HG03039 (cell line): Measurements from ENCODE around the gene CEP78.
"Not testable (repeated sequence)": the region's sequence is repeated elsewhere in the genome, so short reads cannot be mapped to it uniquely, and the experiment has no call there.

ENCODE experiments used
- ATAC-seq: cut with Tn5 transposase; IDR thresholded peaks from one replicate; pipeline ENCODE4 v1.9.1; 2021; ENCODE audit warnings: mild to moderate bottlenecking, moderate library complexity; ENCODE audit not compliant: unreplicated experiment

CEP78 gene, protein sequence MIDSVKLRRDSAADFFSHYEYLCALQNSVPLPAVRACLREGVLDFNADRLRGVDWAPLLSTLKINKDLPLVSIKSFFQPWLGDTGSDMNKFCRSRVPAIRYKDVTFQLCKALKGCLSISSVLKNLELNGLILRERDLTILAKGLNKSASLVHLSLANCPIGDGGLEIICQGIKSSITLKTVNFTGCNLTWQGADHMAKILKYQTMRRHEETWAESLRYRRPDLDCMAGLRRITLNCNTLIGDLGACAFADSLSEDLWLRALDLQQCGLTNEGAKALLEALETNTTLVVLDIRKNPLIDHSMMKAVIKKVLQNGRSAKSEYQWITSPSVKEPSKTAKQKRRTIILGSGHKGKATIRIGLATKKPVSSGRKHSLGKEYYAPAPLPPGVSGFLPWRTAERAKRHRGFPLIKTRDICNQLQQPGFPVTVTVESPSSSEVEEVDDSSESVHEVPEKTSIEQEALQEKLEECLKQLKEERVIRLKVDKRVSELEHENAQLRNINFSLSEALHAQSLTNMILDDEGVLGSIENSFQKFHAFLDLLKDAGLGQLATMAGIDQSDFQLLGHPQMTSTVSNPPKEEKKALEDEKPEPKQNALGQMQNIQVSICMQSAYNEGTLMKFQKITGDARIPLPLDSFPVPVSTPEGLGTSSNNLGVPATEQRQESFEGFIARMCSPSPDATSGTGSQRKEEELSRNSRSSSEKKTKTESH

DNA sequence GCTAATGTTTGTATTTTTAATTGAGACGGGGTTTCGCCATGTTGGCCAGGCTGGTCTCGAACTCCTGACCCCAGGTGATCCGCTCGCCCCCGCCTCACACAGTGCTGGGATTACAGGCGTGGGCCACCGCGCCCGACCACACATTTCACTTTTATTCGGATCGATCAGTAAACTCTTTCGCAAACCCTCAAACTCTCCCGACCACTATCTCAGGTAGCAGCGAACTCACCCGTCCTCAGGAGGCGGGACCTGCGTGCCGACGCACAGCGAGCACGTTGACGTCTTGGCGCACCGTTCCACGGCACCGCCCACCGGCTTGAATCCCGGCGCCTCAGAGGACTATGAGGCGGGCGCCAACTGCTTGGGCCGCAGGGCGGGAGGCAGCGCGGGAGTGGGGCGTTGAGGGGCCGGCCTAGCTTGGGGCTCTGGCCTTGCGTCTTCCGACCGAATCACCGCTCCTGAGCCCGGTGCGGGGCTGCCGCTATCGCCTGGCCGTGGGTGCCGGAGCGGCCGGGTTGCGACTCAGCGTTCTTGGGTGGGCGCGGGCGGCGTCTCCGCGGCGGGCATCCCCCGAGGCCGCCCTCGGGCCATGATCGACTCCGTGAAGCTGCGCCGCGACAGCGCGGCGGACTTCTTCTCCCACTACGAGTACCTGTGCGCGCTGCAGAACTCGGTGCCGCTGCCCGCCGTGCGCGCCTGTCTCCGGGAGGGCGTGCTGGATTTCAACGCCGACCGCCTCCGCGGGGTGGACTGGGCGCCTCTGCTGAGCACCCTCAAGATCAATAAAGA is at the start of gene CEP78:
Gene CEP78, plus strand, starts transcription at position 314 of the 789 bp plus-strand sequence. Its CDS starts 276 bp downstream, at position 590.
- peak; percentile 98 for ATAC-seq

DNA sequence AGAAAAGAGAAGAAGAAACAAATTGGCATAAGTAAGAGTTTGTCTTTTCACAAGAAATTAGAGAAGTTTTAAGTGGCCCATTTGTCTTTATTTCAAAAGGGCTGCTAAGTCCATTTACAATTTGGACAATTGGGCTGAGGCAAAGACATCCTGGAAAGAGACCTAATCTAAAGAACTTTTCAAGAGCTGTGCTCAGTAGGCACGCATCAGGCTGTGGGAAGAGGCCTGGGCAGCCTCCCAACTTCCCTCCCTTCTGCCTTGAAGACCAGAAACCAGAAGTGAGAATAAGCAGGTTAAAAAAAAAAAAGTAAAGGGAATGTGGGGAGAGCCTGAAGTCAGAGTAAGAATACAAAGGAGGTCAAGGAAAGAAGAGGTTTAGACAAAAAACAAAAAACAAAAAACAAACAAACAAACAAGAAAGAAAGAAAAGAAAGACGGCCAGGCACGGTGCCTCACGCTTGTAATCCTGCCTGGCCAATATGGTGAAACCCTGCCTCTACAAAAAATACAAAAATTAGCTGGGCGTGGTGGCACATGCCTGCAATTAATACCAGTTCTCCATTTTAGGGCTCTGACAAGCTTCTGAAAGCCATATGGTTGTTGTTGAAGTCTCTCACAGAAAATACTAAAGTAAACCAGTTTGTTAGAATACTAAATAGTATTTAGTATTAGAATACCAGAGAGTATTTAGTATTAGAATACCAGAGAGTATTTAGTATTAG is 48.0 kb upstream of the CEP78 start:
- no peak for ATAC-seq

DNA sequence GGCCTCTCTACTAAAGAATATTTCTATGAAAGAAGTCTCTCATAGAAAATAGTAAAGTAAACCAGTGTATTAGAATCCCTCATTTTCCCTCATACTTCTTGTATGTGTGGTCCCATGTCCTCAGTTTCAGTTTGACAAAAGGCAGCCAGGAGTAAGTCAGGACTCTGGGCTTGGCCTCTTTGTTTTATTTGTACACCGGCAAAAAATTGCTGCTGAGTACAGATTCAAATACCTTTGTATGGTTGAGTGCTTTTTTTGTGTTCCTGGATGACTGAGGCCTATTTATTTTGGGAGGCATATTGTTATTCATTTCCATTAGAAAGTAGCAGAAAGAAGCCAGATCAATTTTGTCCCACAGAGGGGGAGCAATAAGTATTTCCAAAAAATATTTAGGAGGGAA is 47.3 kb upstream of the CEP78 start:
- ATAC-seq, result no peak

DNA sequence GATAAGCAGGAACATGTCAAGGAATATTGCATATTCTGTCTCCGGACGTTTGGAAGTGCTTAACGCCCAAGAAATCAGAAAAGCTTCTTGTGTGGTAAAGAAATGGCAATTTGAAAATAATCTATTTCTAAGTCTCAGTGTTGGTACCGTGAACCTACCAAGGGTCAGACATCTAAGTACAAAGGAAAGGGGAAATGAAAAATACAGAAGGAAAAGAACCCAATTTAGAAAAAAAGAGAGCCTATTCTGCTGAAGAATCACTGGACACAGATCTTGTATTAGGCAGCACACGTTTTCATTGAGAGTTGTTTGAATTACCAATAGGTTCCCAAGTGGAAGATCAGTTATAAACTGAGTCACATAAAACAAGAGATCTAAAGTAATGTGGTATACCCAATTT is 46.9 kb upstream of the CEP78 start:
- no peak for ATAC-seq

DNA sequence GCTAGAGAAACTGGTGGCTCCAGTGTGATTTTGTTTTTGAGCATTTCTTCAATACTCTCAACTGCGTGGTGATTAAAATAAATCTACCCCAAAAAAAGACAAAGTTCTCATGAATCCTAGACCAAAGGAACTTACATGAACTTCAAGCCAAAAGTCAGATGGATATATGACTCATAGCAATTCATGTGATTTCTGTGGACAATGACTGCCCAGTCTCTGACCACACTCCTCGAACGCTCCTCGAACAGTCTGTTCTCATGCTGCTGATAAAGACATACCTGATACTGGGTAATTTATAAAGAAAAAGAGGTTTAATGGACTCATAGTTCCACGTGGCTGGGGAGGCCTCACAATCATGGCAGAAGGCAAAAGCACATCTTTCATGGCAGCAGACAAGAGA is 46.4 kb upstream of the CEP78 start:
- ATAC-seq, result no peak

DNA sequence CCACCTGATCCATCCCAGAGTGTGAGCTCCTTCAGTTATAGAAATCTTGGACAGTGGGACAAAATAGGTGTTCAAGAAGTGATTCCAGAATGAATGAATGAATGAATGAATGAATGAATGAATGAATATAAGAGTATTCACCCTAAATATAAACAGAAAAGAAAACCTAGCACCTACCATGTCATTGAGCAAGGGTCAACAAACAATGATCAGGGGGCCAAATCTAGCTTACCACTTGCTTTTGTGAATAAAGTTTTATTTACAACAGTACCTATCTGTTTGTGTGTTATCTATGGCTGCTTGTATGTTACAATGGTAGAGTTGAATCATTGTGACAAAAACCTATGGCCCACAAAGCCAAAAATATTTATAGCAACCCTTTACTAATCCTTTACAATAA is 43.9 kb upstream of the CEP78 start:
- no peak for ATAC-seq

DNA sequence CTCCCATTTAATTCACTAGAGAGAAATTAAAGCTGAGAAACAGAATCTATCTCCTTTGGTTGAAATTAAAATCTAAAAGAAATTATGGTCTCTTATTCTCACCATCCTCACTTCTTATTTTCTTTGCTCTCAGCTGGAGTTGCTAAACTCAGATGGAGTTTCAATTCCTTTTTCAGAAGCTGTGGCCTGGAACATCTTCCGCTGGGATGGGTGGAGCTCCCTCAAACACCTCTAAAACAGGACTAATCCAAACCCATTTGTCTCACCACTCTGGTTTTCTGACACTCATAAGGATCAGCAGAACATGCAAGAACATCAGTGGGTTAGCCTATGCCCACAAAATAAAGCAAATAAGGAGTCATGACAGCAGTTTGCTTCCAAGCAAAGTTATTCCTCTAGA is 39.6 kb upstream of the CEP78 start:
- ATAC-seq, result peak; percentile 57

DNA sequence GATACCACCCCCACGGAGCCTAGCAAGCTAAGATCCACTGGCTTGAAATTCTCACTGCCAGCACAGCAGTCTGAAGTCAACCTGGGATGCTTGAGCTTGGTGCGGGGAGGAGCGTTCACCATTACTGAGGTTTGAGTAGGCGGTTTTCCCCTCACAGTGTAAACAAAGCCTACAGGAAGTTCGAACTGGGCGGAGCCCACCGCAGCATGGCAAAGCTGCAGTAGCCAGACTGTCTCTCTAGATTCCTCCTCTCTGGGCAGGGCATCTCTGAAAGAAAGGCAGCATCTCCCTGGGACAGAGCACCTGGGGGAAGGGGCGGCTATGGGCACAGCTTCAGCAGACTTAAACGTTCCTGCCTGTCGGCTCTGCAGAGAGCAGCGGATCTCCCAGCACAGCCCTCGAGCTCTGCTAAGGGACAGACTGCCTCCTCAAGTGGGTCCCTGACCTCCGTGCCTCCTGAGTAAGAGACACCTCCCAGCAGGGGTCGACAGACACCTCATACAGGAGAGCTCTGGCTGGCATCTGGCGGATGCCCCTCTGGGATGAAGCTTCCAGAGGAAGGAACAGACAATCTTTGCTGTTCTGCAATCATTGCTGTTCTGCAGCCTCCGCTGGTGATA is 34.6 kb upstream of the CEP78 start:
- not testable (repeated sequence) for ATAC-seq

DNA sequence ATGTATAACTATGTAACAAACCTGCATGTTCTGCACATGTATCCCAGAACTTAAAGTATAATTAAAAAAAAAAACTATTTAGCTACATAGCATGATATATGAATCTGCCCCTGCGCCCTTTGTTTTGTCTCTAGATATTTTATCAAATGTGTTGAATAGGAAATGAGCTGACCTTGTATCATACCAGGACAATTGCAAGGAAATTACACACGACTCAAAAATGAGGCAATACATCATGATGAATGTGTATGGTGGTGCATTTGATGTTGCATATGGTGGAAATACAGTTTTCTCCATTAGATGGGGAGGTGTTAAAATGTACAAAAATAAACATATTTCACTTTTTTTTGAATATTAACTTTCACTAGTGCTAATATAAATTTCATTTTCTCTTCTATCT is 28.6 kb upstream of the CEP78 start:
- no peak for ATAC-seq

DNA sequence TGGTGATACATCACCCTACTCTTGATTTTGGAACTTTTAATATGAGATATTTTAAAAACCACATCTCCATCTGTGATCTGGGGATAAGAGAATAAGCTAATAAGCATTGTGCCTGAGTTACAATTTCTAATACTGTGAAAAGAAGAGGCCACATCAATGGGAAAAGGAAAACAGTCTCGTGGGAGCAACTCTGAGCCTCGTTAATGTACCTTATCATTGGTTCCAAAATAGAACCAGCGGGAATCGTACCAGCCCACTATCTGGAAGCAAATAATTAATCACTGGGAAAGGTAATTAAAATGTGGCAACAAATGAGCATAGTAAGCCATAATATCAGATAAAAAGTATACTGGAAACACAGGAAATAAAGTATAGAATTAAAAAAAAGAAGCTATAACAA is 28.0 kb upstream of the CEP78 start:
- no peak for ATAC-seq

DNA sequence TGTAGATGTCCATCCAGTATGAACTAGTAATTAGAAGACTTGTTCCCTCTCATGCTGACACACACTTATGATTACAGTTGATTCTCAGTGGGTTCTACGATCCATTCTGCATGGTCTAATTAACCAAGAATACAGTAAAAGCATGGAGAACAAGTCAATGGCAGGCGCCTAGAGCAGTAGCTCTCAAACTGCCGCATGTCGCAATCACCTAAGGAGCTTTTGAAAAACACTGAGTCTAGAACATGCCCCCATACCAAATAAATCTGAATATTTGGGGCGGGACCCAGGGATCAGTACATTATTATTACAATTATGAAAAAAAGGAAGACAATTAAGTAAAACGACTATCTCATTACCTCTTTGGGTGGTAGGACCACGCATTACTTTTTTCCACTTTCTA is 26.7 kb upstream of the CEP78 start:
- ATAC-seq, result no peak

DNA sequence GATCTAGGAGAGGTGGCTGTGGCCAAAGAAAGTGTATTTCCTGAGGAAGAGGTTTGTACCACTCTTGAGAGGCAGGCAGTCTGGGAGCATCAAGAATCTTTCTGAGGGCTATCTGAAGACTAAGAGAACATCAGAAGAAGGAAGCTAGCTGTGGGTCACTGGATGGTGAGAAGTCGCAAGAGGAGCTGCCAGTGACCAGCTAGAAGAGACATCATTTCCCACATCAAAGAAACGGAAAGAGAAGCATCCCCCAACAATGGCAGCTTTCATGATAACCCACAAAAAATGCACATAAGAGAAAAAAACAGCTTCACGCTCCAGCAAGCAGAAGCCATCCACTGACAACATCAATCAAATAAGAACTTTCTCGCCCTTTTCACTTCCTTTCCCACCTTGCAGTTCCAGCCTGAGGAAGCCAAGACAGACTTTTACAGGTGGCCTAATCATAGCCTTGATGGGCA is 25.0 kb upstream of the CEP78 start:
- ATAC-seq, result peak; percentile 66

DNA sequence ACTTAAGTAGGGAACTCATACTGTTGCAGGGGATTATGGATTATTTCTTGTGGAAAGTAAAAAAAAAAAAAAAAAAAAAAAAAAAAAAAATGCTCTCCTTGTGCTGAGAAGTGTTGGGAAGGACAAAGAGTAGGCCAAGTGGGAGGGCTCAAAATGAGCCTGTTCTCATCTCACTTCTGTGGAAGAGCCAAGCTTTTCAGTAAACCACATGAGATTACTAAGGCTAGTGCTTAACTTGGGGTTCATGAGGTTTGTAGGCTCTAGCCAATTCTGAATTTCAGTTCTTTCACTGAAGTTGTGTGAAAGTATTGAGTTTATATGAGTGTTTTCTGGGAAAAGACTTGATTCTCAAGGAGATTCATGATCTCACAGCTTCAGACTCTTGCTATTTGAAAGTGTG is 23.0 kb upstream of the CEP78 start:
- no peak for ATAC-seq

DNA sequence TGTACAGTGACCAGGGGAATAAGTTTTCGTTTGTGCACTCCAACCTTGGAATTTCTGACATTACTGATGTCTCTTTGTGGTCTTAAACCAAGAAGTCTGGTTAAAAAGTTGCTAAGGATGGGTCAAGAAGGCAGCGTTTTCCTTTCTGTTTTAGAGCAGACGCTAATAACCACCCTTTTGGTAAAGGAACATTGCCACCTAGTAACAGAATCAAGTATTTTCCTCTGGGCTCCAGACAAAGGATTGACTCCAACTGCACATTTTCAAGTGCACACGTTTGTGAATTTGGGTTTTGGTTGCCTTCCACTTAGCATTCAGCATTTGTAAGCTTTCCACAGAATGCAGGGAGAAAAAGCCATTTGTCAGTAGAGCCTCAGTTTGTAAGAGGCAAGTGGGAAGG is 22.2 kb upstream of the CEP78 start:
- ATAC-seq, result no peak

DNA sequence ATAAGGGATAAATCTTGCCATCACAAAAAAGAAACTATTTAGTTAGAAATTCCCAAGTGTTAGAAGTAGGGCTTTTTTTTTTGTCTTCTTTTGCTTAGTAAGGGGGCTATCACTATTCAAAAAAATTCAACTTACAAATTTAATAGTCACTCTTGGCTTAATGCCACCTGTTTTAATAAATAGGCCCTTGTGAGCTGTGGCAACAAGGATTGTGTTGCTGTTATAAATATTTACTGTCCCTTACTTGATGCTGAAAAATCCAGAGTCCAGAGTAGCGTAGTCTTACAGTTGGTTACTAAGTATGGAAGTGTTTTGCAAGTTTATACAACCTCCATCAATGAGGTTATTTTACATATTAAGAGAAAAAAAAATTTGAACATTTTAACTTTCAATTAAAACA is 21.4 kb upstream of the CEP78 start:
- no peak for ATAC-seq

DNA sequence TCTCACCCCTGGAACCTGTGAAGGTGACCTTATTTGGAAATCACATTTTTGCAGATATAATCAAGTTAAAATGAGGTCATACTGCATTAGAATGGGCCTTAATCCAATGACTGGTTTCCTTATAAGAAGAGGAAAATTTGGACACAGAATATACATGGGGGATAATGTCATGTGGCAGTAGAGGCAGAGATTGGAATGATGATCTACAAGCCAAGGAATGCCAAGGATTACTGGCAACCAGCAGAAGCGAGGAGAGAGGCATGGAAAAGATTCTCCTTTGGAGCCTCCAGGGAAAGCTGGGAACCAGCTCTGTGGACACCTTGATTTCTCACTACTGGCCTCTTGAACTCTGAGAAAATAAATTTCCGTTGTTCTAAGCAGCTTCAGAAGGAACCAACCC is 20.2 kb upstream of the CEP78 start:
- no peak for ATAC-seq

DNA sequence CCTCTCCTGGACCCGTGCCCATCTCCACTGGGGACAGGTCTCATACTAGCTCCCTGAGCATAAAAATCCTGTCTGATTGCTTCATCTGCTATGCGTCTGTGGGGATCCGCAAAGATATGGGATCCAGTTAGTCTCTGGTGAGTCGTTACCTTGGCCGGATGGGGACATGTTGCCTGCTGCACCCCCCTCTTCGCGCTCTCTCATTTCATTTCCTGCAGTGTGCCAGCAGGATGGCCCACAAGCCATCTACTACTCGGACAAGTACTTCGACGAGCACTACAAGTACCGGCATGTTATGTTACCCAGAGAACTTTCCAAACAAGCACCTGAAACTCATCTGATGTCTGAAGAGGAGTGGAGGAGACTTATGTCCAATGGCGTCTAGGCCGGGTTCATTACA is 17.0 kb upstream of the CEP78 start:
- ATAC-seq, result no peak

DNA sequence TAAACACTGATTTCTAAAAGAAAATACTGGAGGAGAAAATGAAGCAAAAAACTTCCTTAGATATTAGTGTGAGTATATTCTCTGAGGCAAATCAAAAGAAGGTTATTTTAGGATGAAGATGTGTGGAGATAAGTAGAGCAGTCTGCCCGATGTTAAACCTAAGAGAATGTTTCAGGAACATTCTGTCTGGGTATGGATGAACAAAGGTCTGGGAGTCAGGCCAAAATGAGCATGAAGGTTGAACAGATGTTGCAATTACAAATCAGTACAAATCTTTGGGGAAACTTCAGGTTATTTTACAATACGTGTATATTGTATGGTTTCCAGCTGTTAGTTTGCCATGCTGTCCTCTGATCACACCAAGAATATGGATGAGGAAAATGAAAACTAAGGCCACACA is 14.4 kb upstream of the CEP78 start:
- no peak for ATAC-seq

DNA sequence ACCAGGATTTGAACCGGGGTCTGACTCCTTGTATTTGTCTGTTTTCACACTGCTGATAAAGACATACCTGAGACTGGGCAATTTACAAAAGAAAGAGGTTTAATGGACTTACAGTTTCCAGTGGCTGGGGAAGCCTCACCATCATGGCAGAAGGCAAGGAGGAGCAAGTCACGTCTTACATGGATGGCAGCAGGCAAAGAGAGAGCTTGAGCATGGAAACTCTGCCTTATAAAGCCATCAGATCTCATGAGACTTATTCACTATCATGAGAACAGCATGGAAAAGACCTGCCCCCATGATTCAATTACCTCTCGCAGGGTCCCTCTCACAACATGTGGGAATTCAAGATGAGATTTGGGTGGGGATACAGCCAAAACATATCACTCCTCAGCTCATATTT is 14.0 kb upstream of the CEP78 start:
- ATAC-seq, result not testable (repeated sequence)

DNA sequence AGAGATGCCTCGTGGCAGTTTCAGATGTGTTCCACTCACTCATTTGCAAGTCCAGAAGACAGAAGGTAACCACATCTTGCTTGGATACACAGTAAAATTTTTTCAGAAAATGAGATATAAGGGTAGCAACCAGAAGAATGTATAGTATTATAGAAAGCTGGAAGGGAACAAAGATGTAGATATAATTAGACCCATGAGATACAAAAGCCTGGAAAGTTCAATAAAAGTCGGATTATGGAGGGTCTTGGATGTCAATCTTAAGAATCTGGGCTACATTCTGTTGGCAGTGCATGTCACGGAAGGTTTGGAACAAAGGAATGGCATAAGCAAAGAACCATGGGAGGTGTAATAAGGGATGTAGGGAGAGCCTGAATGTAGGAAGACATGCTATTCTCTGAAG is 5.1 kb upstream of the CEP78 start:
- ATAC-seq, result no peak
